ENCODE results near the gene ZNF662.

ZNF662 gene

DNA sequence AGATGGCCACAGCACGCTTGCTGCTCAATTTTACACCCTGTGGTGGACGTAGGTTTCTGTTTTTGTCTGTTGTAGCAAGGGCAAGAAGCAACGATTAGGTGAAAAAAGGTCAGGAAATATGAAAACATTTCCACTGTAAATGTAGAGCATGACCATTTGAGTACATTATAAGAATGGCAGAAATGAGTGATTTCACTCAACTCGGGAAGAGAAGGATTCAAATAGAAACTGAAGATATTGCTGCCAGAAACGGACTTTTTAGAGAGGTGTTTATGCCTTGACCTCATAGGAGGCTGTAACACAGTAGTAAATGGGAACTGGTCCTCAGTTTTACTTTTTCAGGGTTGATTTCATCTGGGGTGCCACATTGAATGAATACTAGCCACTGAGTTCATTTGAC lies 40.1 kb downstream of the ZNF662 start:
- no peak for DNase-seq

DNA sequence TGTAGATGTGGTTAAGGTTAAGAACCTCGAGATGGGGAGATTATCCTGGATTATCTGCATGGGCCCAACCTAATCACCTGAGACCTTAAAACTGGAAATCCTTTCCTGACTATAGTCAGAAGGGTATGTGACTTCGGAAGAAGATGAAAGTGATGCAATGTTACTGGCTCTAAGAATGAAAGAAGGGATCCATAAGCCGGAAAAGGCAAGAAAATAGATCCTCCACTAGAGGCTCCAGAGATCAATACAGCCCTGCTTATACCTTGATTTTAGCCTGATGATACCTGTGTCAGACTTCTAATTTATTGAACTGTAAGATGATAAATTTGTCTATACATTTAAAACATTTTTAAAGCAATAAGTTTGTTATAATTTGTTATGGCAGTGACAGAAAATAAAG lies 51.6 kb downstream of the ZNF662 start:
- DNase-seq, result no peak

DNA sequence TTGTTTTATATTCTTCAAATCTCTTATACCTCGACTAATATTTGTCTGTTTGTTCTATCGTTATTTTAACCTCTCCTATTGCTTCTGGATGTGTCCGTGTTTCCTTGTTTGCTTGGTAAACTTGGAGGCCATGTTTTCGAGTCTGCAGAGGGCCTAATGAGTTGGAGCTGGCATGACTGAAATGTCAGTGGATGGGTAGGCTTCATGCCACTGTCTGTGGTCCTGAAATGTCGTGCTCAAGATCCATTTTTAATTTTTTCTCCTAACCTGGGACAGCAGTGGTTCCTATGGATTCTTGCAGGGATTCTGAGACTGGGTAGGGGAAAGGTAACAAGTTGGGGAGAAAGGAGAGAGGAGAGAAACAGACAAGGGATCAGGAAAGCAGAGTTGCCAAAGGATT lies 54.3 kb downstream of the ZNF662 start:
- no peak for DNase-seq

DNA sequence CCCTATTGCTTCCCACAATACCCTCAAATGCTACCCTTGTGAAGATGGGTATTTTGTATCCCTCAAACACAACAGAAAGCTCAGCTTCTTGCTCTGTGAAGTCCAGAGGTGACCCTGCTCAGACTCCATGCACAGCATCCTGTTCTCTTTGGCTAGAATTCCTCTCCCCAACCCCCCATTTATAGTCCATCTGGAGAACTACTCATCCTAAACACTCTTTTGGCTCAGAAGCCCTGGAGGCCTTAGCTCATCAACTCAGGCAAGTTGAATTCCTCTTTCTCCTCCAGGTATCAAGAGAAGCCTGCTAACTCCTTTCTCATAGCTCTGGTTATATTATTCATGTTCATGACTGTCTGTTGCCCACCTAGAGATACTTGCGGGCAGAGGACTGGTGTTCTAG lies 54.8 kb downstream of the ZNF662 start:
- DNase-seq, result no peak

DNA sequence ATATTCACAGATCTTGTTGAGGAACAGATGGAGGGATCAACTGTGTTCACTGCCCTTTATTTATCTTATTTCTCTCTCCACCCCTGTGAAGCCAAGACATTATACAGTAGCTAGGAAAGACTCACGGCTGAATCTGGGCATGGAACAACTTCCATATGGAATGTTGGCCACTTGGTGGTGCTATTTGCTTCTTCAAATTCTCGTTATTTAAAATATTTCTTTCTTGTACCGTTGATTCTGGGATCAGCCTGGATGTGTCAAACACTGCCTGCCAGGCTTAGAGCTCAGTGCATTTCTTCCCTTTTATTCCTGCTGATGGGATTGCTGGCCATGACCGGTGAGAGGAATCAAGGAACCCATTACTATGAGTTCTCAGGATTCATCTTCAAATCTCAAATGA lies 55.7 kb downstream of the ZNF662 start:
- DNase-seq, result no peak

DNA sequence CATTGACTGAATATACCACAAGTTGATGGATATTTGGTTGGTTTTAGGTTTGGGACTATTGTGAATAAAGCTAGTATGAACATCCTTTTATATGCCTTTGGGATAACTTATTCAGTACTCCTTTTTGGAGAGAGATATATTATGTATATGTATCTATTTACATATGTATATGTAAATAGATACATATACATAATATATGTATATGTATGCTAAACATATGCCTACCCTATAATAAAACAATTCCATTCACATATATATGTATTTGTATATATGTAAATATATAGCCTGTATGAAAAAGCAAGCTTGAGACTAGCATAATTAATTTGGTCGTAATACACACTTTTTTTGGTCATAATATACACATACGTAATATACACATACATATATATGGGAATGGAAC lies 57.3 kb downstream of the ZNF662 start:
- DNase-seq, result no peak

DNA sequence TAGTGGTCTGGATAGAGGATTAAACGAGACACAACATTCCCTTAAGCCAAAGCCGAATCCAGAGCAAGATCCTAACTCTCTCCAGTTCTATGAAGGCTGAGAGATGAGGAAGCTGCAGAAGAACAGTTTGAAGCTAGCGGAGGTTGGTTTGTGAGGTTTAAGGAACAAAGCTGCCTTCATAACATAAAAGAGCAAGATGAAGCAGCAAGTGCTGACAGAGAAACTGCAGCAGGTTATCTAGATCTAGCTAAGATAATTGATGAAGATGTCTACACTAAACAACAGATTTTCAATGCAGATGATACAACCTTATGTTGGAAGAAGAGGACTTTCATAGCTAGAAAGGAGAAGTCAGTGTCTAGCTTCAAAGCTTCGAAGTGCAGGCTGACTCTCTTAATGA lies 58.3 kb downstream of the ZNF662 start:
- DNase-seq, result no peak

All from NCI-H1092 (cell line).